ENCODE data around the gene CACNB2.

CACNB2 gene

GRCh38 chr10:18297659-18298058 lies 157.4 kb downstream of the CACNB2 start:
- FAIRE-seq: no peak

- no peak for FAIRE-seq
Observed at GRCh38 chr10:18298256-18298655, 158.0 kb downstream of the CACNB2 start.

- FAIRE-seq: no peak
Observed at GRCh38 chr10:18303851-18304801, 163.9 kb downstream of the CACNB2 start.

- FAIRE-seq: no peak
Observed at GRCh38 chr10:18306031-18306430, 165.8 kb downstream of the CACNB2 start.

- no peak for FAIRE-seq
Observed at GRCh38 chr10:18308600-18308999, 168.4 kb downstream of the CACNB2 start.

- FAIRE-seq: no peak
Observed at GRCh38 chr10:18310761-18311160, 170.5 kb downstream of the CACNB2 start.

- no peak for FAIRE-seq
Observed at GRCh38 chr10:18312374-18313139, 172.3 kb downstream of the CACNB2 start.

GRCh38 chr10:18313140-18313530 lies 172.9 kb downstream of the CACNB2 start:
- no peak for FAIRE-seq

GRCh38 chr10:18313626-18314025 lies 173.4 kb downstream of the CACNB2 start:
- no peak for FAIRE-seq

- FAIRE-seq: no peak
Observed at GRCh38 chr10:18319628-18320027, 179.4 kb downstream of the CACNB2 start.

- FAIRE-seq: no peak
Observed at GRCh38 chr10:18321371-18321770, 181.1 kb downstream of the CACNB2 start.

GRCh38 chr10:18323916-18324315 lies 183.7 kb downstream of the CACNB2 start:
- no peak for FAIRE-seq

GRCh38 chr10:18325410-18325809 lies 185.2 kb downstream of the CACNB2 start:
- FAIRE-seq: no peak

GRCh38 chr10:18325889-18326531 lies 185.8 kb downstream of the CACNB2 start:
- no peak for FAIRE-seq

- FAIRE-seq: no peak
Observed at GRCh38 chr10:18328941-18329340, 188.7 kb downstream of the CACNB2 start.

- FAIRE-seq: no peak
Observed at GRCh38 chr10:18332048-18332447, 191.8 kb downstream of the CACNB2 start.

GRCh38 chr10:18332484-18332883 lies 192.3 kb downstream of the CACNB2 start:
- FAIRE-seq: no peak

GRCh38 chr10:18333621-18334020 lies 193.4 kb downstream of the CACNB2 start:
- no peak for FAIRE-seq

GRCh38 chr10:18334116-18334867 lies 194.1 kb downstream of the CACNB2 start:
- no peak for FAIRE-seq

GRCh38 chr10:18340496-18341051 lies 200.3 kb downstream of the CACNB2 start:
- FAIRE-seq: no peak

- no peak for FAIRE-seq
Observed at GRCh38 chr10:18341055-18341454, 200.8 kb downstream of the CACNB2 start.

GRCh38 chr10:18343573-18343972 lies 203.3 kb downstream of the CACNB2 start:
- no peak for FAIRE-seq

All from A204.1 (cell line).